Fibroblast of lung (primary cell): ENCODE results near the gene THOC7. TPM values are rescaled to one million over a fixed set of nuclear protein-coding genes. Genes with fewer than 3 reads are reported as not detected.

Source experiments
- DNase-seq, 2 donors: peaks; one replicate each; pipeline versions ENCODE4 v3.0.0 to v3.0.0-alpha.2; 2010; ENCODE audit warnings: low read depth in 2 of 2
- H2AFZ ChIP-seq: 2 replicates; pipeline ENCODE4 v1.5.1; 2012; ENCODE audit warnings: low read length, control low read depth, inconsistent platforms
- H3K27ac ChIP-seq: 2 replicates; pipeline ENCODE4 v1.5.1; 2011; ENCODE audit warnings: low read length, control low read depth; ENCODE audit not compliant: insufficient read depth
- H3K27me3 ChIP-seq: 2 replicates; pipeline ENCODE4 v1.5.1; 2011; ENCODE audit warnings: mild to moderate bottlenecking, low read length; ENCODE audit not compliant: control insufficient read depth, insufficient read depth
- H3K36me3 ChIP-seq: 2 replicates; pipeline ENCODE4 v1.5.1; 2011; ENCODE audit warnings: low read length; ENCODE audit not compliant: control insufficient read depth, insufficient read depth
- H3K4me1 ChIP-seq: 2 replicates; pipeline ENCODE4 v1.5.1; 2011; ENCODE audit warnings: low read length; ENCODE audit not compliant: control insufficient read depth, insufficient read depth; ENCODE audit errors: extremely low read depth
- H3K4me2 ChIP-seq: 2 replicates; pipeline ENCODE4 v1.5.1; 2011; ENCODE audit warnings: low read length, control low read depth; ENCODE audit not compliant: insufficient read depth; ENCODE audit errors: extremely low read depth
- H3K4me3 ChIP-seq, 4 experiments: fragments of 200-600 bp in 1 of 4; sonication (generic) in 1 of 4; replicated peaks in 1 of 4; 2 replicates each; pipeline ENCODE4 v1.5.1; 2011 to 2016; ENCODE audit warnings: low read length in 4 of 4, low read depth in 3 of 4, mild to moderate bottlenecking in 3 of 4, control low read depth in 2 of 4, inconsistent platforms in 1 of 4, mixed read lengths in 1 of 4; ENCODE audit not compliant: insufficient read depth in 1 of 4; ENCODE audit errors: control extremely low read depth in 1 of 4
- H3K79me2 ChIP-seq: 2 replicates; pipeline ENCODE4 v1.5.1; 2012; ENCODE audit warnings: mild to moderate bottlenecking, low read length, inconsistent platforms; ENCODE audit not compliant: control insufficient read depth, insufficient read depth
- H3K9ac ChIP-seq: 2 replicates; pipeline ENCODE4 v1.5.1; 2011; ENCODE audit warnings: mild to moderate bottlenecking, low read length, control low read depth; ENCODE audit not compliant: insufficient read depth
- H3K9me3 ChIP-seq: 2 replicates; pipeline ENCODE4 v1.5.1; 2012; ENCODE audit warnings: low read depth, low read length; ENCODE audit not compliant: control insufficient read depth, insufficient read depth
- H4K20me1 ChIP-seq: 2 replicates; pipeline ENCODE4 v1.5.1; 2011; ENCODE audit warnings: low read length; ENCODE audit not compliant: control insufficient read depth, insufficient read depth; ENCODE audit errors: extremely low read depth
- CTCF ChIP-seq, 2 donors: IDR thresholded peaks in 1 of 2; conservative IDR thresholded peaks in 1 of 2; 1 replicate in 1 of 2; 2 replicates in 1 of 2; pipeline ENCODE4 v1.5.1; 2011 to 2012; ENCODE audit warnings: low read length in 2 of 2, control low read depth in 1 of 2, inconsistent platforms in 1 of 2, low read depth in 1 of 2, mild to moderate bottlenecking in 1 of 2
- EZH2 ChIP-seq: IDR thresholded peaks from 2 replicates; pipeline ENCODE4 v1.5.1; 2012; ENCODE audit warnings: low read length, control low read depth, mild to moderate bottlenecking; ENCODE audit errors: missing control alignments
- polyA plus RNA-seq, 2 donors: library from polyadenylated mRNA; depleted of rRNA in 1 of 2; stranded (reverse) in 1 of 2; unstranded in 1 of 2; fragments of >200 nt; gene quantifications; 2 replicates each; pipeline ENCODE4 v1.2.1, GENCODE V29; 2011 to 2012; ENCODE audit warnings: missing spikeins in 1 of 2
- total RNA-seq: library from RNA; depleted of rRNA; stranded (reverse); fragments of >200 nt; gene quantifications from 2 replicates; pipeline ENCODE4 v1.2.1, GENCODE V29; 2014

Gene THOC7
- total and polyA plus RNA-seq, 2 donors (not counting 1 experiment from before 2014, with no cell fraction given), result 35.3 to 103 TPM

- Histone ChIP-seq H3K4me3 (no peak overlapping the region), H2AFZ (no peak overlapping the region)
These were observed 64.7 kb downstream of the THOC7 start for GRCh38 chr3:63798949-63799348.

GRCh38 chr3:63798544-63798943 lies 65.1 kb downstream of the THOC7 start:
- H3K4me3 ChIP-seq, result no peak overlapping the region
- H3K27ac ChIP-seq, result no peak overlapping the region
- H4K20me1 ChIP-seq, result no peaks in the 10 kb centered on the region
- no peak overlapping the region for H3K9ac ChIP-seq
- H3K9me3 ChIP-seq, result no peaks in the 10 kb centered on the region
- no peak overlapping the region for H3K4me2 ChIP-seq
- DNase-seq, result no peak
- H3K4me1 ChIP-seq, result no peaks in the 10 kb centered on the region
- no peak overlapping the region for H2AFZ ChIP-seq
- H3K79me2 ChIP-seq, result no peaks in the 10 kb centered on the region
- TF ChIP-seq EZH2, result no peak
- TF ChIP-seq CTCF (conservative IDR thresholded peaks at IDR 0.05 in 1 of 2, IDR thresholded peaks at IDR 0.05 in 1 of 2; ENCODE audit: low read depth in 1 of 2, low read length in 2 of 2), result no peak
- H3K36me3 ChIP-seq, result no peaks in the 10 kb centered on the region
- H3K27me3 ChIP-seq, result no peaks in the 10 kb centered on the region

More at GRCh38 chr3:63798949-63799348, 64.7 kb downstream of the THOC7 start:
- Histone ChIP-seq H4K20me1 (no peaks in the 10 kb centered on the region), H3K4me2 (no peak overlapping the region), H3K79me2 (no peaks in the 10 kb centered on the region), H3K4me1 (no peaks in the 10 kb centered on the region), H3K9ac (no peak overlapping the region), H3K9me3 (no peaks in the 10 kb centered on the region), H3K27me3 (no peaks in the 10 kb centered on the region), H3K36me3 (no peaks in the 10 kb centered on the region), H3K27ac (no peak overlapping the region)
- no peak for TF ChIP-seq EZH2
- TF ChIP-seq CTCF (conservative IDR thresholded peaks at IDR 0.05 in 1 of 2, IDR thresholded peaks at IDR 0.05 in 1 of 2; ENCODE audit: low read depth in 1 of 2, low read length in 2 of 2), result no peak
- no peak for DNase-seq

GRCh38 chr3:63795438-63795837 lies 68.2 kb downstream of the THOC7 start:
- no peak overlapping the region for H3K27ac ChIP-seq
- H2AFZ ChIP-seq, result no peak overlapping the region
- H3K36me3 ChIP-seq, result no peaks in the 10 kb centered on the region
- no peaks in the 10 kb centered on the region for H3K79me2 ChIP-seq
- H3K4me2 ChIP-seq, result no peak overlapping the region
- H4K20me1 ChIP-seq, result no peaks in the 10 kb centered on the region
- no peak overlapping the region for H3K9ac ChIP-seq
- no peak for DNase-seq
- no peaks in the 10 kb centered on the region for H3K9me3 ChIP-seq
- no peak for TF ChIP-seq EZH2
- no peak overlapping the region for H3K4me3 ChIP-seq
- no peaks in the 10 kb centered on the region for H3K4me1 ChIP-seq
- no peaks in the 10 kb centered on the region for H3K27me3 ChIP-seq
